Sigmoid colon (tissue), 7 donors: Measurements from ENCODE around the gene CACNA1D. TPM values are rescaled to one million over a fixed set of nuclear protein-coding genes. Genes with fewer than 3 reads are reported as not detected.

Experiments used
- DNase-seq: peaks from one replicate; pipeline ENCODE4 v3.0.0-alpha.2; 2019
- H3K27ac ChIP-seq, 4 donors: fragments of 200-600 bp; sonication (generic); one replicate each; pipeline ENCODE4 v1.5.1; 2016 to 2019; ENCODE audit warnings: mild to moderate bottlenecking in 1 of 4
- H3K27me3 ChIP-seq, 3 donors: fragments of 200-600 bp; sonication (generic); one replicate each; pipeline ENCODE4 v1.5.1; 2019; ENCODE audit warnings: mild to moderate bottlenecking in 1 of 3
- H3K36me3 ChIP-seq, 4 donors: fragments of 200-600 bp; sonication (generic); one replicate each; pipeline ENCODE4 v1.5.1; 2016 to 2019
- H3K4me1 ChIP-seq, 4 donors: fragments of 200-600 bp; sonication (generic); one replicate each; pipeline ENCODE4 v1.5.1; 2017 to 2019
- H3K4me3 ChIP-seq, 4 donors: fragments of 200-600 bp; sonication (generic); one replicate each; pipeline ENCODE4 v1.5.1; 2017 to 2019; ENCODE audit warnings: mild to moderate bottlenecking in 2 of 4, moderate library complexity in 1 of 4
- H3K9me3 ChIP-seq, 4 donors: fragments of 200-600 bp in 3 of 4; sonication (generic) in 3 of 4; one replicate each; pipeline versions ENCODE4 v1.5.1 to v1.6.1; 2013 to 2019
- EP300 ChIP-seq, 4 donors: sonication (generic); formaldehyde crosslinking; IDR thresholded peaks; one replicate each; pipeline ENCODE4 v1.6.1; 2017; ENCODE audit warnings: antibody characterized with exemption in 4 of 4
- POLR2A ChIP-seq, 2 donors: fragments of 450-650 bp; IDR thresholded peaks; one replicate each; pipeline ENCODE4 v1.6.1; 2016; ENCODE audit warnings: antibody characterized with exemption in 2 of 2, mild to moderate bottlenecking in 2 of 2, moderate library complexity in 2 of 2
- POLR2AphosphoS5 ChIP-seq, 4 donors: sonication (generic); formaldehyde crosslinking; IDR thresholded peaks; one replicate each; pipeline ENCODE4 v1.6.1; 2017; ENCODE audit warnings: antibody characterized with exemption in 4 of 4
- WGBS, 2 donors: extraction: QIAGEN DNeasy Blood & Tissue Kit; methylation state at CpG; one replicate each; pipeline ENCODE4 v1.1.7; 2013; 5-methylcytosine and 5-hydroxymethylcytosine counted together
- intact Hi-C: fragments of 100-400 bp; cut with DNase I; formaldehyde crosslinking; loops from one replicate; pipeline ENCODE4 v1.15.1; 2023
- polyA plus RNA-seq, 3 donors: library from polyadenylated mRNA; stranded (reverse); fragments of 200-250 nt; gene quantifications; one replicate each; pipeline ENCODE4 v1.2.3, GENCODE V29; 2013
- total RNA-seq, 4 donors: library from RNA; depleted of rRNA; stranded (reverse); fragments of >200 nt; gene quantifications; one replicate each; pipeline ENCODE4 v1.1.0, GENCODE V29; 2016
- TF ChIP-seq, protein P1 (sequence below), 4 experiments: fragments of 450-650 bp in 3 of 4; fragments of 200-600 bp in 1 of 4; IDR thresholded peaks; one replicate each; pipeline ENCODE4 v1.5.1; 2016 to 2019; ENCODE audit warnings: antibody characterized with exemption in 4 of 4, mild to moderate bottlenecking in 3 of 4, moderate library complexity in 2 of 4
- donor health status: healthy with polysubstance abuse.
- donor health status: Bipolar disorder and iron deficiency.
- donor health status: healthy.

Gene CACNA1D
- total and polyA plus RNA-seq, 7 donors = 1.2 to 9.7 (median 4.8) TPM

DNA sequence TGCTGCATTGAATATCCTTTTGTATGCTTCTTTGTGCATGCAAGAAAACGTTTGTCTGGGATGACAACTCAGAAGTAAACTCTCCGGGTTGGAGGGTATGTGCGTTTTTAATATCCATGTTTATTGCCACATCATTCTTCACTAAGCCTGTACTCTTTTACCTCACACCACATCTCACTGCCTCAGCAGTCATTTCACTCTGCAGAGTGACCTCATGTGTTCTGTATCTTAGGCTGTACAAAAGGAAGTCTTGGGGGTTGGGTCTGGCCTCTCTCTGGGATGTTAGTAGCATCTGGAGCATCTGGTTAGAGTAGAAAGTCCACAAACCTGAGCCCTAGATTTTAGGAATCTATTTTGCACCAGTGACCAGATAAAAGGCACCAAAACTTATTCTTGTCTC is 16.1 kb downstream of the CACNA1D start:
- H3K4me3 ChIP-seq = no peak overlapping the region
- intact Hi-C loops = loop anchor here (10.0 kb wide), 1 partner anchor 364 kb away; no protein-coding TSS in a partner anchor
- H3K27me3 ChIP-seq = no peaks in the 10 kb centered on the region
- no peaks in the 10 kb centered on the region for H3K4me1 ChIP-seq
- H3K36me3 ChIP-seq = no peaks in the 10 kb centered on the region
- TF ChIP-seq POLR2AphosphoS5 (IDR thresholded peaks at IDR 0.05) (no peak), EP300 (IDR thresholded peaks at IDR 0.05) (no peak), POLR2A (IDR thresholded peaks at IDR 0.05) (no peak)
- TF ChIP-seq, protein P1, sequence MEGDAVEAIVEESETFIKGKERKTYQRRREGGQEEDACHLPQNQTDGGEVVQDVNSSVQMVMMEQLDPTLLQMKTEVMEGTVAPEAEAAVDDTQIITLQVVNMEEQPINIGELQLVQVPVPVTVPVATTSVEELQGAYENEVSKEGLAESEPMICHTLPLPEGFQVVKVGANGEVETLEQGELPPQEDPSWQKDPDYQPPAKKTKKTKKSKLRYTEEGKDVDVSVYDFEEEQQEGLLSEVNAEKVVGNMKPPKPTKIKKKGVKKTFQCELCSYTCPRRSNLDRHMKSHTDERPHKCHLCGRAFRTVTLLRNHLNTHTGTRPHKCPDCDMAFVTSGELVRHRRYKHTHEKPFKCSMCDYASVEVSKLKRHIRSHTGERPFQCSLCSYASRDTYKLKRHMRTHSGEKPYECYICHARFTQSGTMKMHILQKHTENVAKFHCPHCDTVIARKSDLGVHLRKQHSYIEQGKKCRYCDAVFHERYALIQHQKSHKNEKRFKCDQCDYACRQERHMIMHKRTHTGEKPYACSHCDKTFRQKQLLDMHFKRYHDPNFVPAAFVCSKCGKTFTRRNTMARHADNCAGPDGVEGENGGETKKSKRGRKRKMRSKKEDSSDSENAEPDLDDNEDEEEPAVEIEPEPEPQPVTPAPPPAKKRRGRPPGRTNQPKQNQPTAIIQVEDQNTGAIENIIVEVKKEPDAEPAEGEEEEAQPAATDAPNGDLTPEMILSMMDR (IDR thresholded peaks at IDR 0.05) = no peak
- DNase-seq = no peak
- 64 to 73% methylated on average over 3 of the region's 3 CpGs for WGBS, 2 donors
- no peaks in the 10 kb centered on the region for H3K9me3 ChIP-seq
- H3K27ac ChIP-seq = no peak overlapping the region

DNA sequence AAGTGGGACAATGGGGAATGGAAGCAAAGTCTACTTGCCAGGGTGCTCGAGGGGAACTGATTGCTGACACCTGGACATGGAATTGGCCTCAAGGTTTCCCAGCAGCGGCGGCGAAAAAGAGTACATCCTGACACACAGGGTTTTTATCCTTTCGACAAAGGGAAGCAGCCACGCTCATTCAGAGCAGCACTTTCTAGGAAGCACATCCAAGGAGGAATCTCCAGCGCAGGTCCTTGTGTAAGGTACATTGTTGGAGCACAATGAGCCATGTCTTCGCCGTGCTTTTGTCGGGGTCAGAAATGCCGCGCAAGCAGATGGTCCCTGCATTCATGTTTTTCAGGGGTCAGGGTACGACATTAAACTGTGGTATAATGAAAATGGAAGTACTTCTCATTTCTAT is 16.8 kb downstream of the CACNA1D start:
- no peak overlapping the region for H3K4me3 ChIP-seq
- H3K27me3 ChIP-seq = no peaks in the 10 kb centered on the region
- DNase-seq = no peak
- no peak overlapping the region for H3K27ac ChIP-seq
- no peaks in the 10 kb centered on the region for H3K9me3 ChIP-seq
- no peaks in the 10 kb centered on the region for H3K4me1 ChIP-seq
- H3K36me3 ChIP-seq = no peaks in the 10 kb centered on the region
- intact Hi-C loops = loop anchor here (10.0 kb wide), 1 partner anchor 364 kb away; no protein-coding TSS in a partner anchor
- TF ChIP-seq EP300 (IDR thresholded peaks at IDR 0.05) = no peak
- TF ChIP-seq POLR2A (IDR thresholded peaks at IDR 0.05) = no peak
- no peak for TF ChIP-seq POLR2AphosphoS5 (IDR thresholded peaks at IDR 0.05)
- TF ChIP-seq, protein P1 (IDR thresholded peaks at IDR 0.05) = no peak
- WGBS, 2 donors = 88 to 90% methylated on average over 13 of the region's 13 CpGs

DNA sequence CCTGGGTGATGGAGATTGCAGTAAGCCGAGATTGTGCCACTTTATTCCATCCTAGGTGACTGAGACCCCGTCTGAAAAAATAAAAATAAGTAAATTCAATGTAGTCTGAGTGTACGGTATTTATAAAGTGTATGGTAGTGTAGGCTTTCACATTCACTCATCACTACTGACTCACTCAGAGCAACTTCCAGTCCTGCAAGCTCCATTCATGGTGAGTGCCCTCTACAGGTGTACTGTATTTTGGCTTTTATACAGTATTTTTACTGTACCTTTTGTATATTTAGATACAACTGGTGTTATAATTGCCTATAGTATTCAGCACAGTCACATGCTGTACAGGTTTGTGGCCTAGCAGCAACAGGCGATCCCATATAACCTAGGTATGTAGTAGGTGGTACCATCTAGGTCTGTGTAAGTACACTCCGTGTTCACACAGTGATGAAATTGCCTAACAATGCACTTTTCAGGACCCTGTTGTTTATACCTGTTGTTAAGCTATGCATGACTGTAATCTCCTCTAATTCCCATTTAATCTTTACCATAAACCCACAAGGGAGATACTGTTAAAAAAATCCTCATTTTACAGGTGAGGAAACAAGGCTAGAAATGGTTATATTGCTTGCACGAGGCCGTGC is 19.3 kb downstream of the CACNA1D start:
- Histone ChIP-seq H3K9me3 (no peaks in the 10 kb centered on the region), H3K4me3 (no peak overlapping the region), H3K36me3 (no peaks in the 10 kb centered on the region), H3K4me1 (peaks cover 0 to 9% (median under 1%) of the 10 kb centered on the region in 4 donors), H3K27ac (no peak overlapping the region), H3K27me3 (no peaks in the 10 kb centered on the region)
- 88 to 90% methylated on average over 7 of the region's 7 CpGs for WGBS, 2 donors
- intact Hi-C loops = loop anchor here (10.0 kb wide), 1 partner anchor 361 kb away; no protein-coding TSS in a partner anchor
- no peak for DNase-seq
- TF ChIP-seq POLR2AphosphoS5 (IDR thresholded peaks at IDR 0.05) (no peak), EP300 (IDR thresholded peaks at IDR 0.05) (no peak), POLR2A (IDR thresholded peaks at IDR 0.05) (no peak)
- TF ChIP-seq, protein P1 (IDR thresholded peaks at IDR 0.05) = no peak

DNA sequence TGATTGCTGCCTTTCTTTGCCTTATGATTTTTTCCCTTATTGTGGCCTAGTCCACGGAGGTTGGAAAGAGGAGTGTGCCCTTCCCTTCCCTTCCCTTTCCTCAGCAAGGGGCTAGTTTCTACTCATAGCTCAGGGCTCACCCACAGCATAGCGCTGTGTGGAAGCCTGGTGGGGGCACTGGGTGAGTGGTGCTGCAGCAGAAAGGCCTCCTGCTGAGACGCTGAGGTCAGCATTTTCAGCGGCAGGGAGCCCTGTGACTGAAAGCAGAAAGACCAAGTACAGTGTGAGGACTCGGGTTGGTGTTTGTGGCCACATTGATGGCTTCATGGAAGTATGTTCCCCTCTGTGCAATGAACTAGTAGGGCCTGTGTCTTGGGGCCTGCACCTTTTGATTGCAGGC is 21.9 kb downstream of the CACNA1D start:
- intact Hi-C loops = loop anchor here (10.0 kb wide), 1 partner anchor 358 kb away; no protein-coding TSS in a partner anchor
- TF ChIP-seq EP300 (IDR thresholded peaks at IDR 0.05) (no peak), POLR2AphosphoS5 (IDR thresholded peaks at IDR 0.05) (no peak), POLR2A (IDR thresholded peaks at IDR 0.05) (no peak)
- TF ChIP-seq, protein P1 (IDR thresholded peaks at IDR 0.05) = no peak
- Histone ChIP-seq H3K4me1 (peaks cover 0 to 17% (median 5%) of the 10 kb centered on the region in 4 donors), H3K36me3 (no peaks in the 10 kb centered on the region), H3K4me3 (no peak overlapping the region), H3K27ac (no peak overlapping the region), H3K27me3 (no peaks in the 10 kb centered on the region), H3K9me3 (no peaks in the 10 kb centered on the region)
- no peak for DNase-seq
- WGBS, 2 donors = 88 to 89% methylated on average over 5 of the region's 5 CpGs
